Measurements from ENCODE around the gene KRTAP8-1. TPM values are rescaled to one million over a fixed set of nuclear protein-coding genes. Genes with fewer than 3 reads are reported as not detected.

The KRTAP8-1 gene
- total RNA-seq: not detected in 2 replicates

GRCh38 chr21:30813174-30813573 is at the start of gene KRTAP8-1:
KRTAP8-1 (minus strand) TSS chr21:30813274; CDS start chr21:30813220, 54 bp downstream.

GRCh38 chr21:30829659-30830058 is 16.6 kb upstream of the KRTAP8-1 start, which contains the start of gene KRTAP7-1:
KRTAP7-1 (minus strand) TSS chr21:30829759; CDS start chr21:30829698, 61 bp downstream.

Other genes starting within 250 kb of the KRTAP8-1 start
- gene KRTAP22-2, start 222.9 kb downstream of the KRTAP8-1 start, total RNA-seq: not detected in 2 replicates
- not detected in 2 replicates for gene KRTAP6-3, start 220.8 kb downstream of the KRTAP8-1 start, total RNA-seq
- not detected in 2 replicates for gene KRTAP6-2, start 214.4 kb downstream of the KRTAP8-1 start, total RNA-seq
- not detected in 2 replicates for gene KRTAP22-1, start 212.2 kb downstream of the KRTAP8-1 start, total RNA-seq
- not detected in 2 replicates for gene KRTAP6-1, start 199.3 kb downstream of the KRTAP8-1 start, total RNA-seq
- not detected in 2 replicates for gene KRTAP20-1, start 196.8 kb downstream of the KRTAP8-1 start, total RNA-seq
- not detected in 2 replicates for gene KRTAP20-4, start 192.6 kb downstream of the KRTAP8-1 start, total RNA-seq
- gene KRTAP20-2, start 178.1 kb downstream of the KRTAP8-1 start, total RNA-seq: not detected in 2 replicates
- not detected in 2 replicates for gene KRTAP20-3, start 170.4 kb downstream of the KRTAP8-1 start, total RNA-seq
- not detected in 2 replicates for gene KRTAP21-3, start 94.5 kb downstream of the KRTAP8-1 start, total RNA-seq
- gene KRTAP21-2, start 66.0 kb downstream of the KRTAP8-1 start, total RNA-seq: not detected in 2 replicates
- gene KRTAP21-1, start 57.8 kb downstream of the KRTAP8-1 start, total RNA-seq: not detected in 2 replicates
- gene KRTAP7-1, start 16.5 kb upstream of the KRTAP8-1 start, total RNA-seq: not detected in 2 replicates
- not detected in 2 replicates for gene KRTAP11-1, start 68.3 kb upstream of the KRTAP8-1 start, total RNA-seq
- gene KRTAP19-8, start 225.2 kb upstream of the KRTAP8-1 start, total RNA-seq: not detected in 2 replicates

Measured in myometrial cell (primary cell).